GM10248 (cell line): ENCODE results near the gene KRTAP10-10.

Source experiments
- CTCF ChIA-PET: fragments of 300-600 bp; sonication (Branson Sonifier 250); formaldehyde crosslinking; extraction: SDS; loops from one replicate; lab custom pipeline; 2021; ENCODE audit warnings: antibody characterized with exemption; lab: Yijun Ruan, JAX
- POLR2A ChIA-PET: fragments of 350-650 bp; sonication (Branson Sonifier 250); formaldehyde crosslinking; extraction: SDS; loops from one replicate; lab custom pipeline; 2020; ENCODE audit warnings: antibody characterized with exemption; lab: Yijun Ruan, JAX
- DNase-seq: peaks from one replicate; pipeline ENCODE4 v3.0.0; 2012; ENCODE audit errors: extremely low spot score
- TF ChIP-seq, protein P1 (sequence below): IDR thresholded peaks from 2 replicates; pipeline ENCODE4 v1.5.1; 2012; ENCODE audit warnings: mild to moderate bottlenecking, low read depth; ENCODE audit errors: extremely low read depth, missing control alignments, control extremely low read depth

The KRTAP10-10 gene

DNA sequence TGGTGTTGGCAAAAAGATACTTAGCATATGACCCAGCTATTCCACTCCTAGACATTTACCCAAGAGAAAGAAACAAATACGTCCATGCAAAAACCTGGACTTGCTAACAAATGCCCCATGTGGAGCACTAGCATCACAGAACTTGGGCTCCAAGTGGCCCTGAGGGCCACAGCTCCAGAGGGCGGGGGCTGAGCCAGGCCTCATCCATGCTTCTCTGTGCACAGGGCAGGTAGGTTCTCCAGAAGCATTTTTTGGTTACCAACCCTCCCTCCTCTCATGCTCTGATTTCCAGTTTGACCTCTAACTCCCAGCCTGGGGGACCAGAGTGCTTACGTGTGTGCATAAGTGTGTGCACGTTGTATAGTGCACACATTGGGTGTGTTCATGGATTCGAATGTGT is 27.5 kb downstream of the KRTAP10-10 start:
- DNase-seq, result no peak
- CTCF ChIA-PET, result interaction anchor here (1.0 kb wide), 1 partner anchor 12 kb away, joined by 4 read pairs; no protein-coding TSS in a partner anchor
- TF ChIP-seq, protein P1, sequence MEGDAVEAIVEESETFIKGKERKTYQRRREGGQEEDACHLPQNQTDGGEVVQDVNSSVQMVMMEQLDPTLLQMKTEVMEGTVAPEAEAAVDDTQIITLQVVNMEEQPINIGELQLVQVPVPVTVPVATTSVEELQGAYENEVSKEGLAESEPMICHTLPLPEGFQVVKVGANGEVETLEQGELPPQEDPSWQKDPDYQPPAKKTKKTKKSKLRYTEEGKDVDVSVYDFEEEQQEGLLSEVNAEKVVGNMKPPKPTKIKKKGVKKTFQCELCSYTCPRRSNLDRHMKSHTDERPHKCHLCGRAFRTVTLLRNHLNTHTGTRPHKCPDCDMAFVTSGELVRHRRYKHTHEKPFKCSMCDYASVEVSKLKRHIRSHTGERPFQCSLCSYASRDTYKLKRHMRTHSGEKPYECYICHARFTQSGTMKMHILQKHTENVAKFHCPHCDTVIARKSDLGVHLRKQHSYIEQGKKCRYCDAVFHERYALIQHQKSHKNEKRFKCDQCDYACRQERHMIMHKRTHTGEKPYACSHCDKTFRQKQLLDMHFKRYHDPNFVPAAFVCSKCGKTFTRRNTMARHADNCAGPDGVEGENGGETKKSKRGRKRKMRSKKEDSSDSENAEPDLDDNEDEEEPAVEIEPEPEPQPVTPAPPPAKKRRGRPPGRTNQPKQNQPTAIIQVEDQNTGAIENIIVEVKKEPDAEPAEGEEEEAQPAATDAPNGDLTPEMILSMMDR, result no peak
- POLR2A ChIA-PET, result no interaction called here

DNA sequence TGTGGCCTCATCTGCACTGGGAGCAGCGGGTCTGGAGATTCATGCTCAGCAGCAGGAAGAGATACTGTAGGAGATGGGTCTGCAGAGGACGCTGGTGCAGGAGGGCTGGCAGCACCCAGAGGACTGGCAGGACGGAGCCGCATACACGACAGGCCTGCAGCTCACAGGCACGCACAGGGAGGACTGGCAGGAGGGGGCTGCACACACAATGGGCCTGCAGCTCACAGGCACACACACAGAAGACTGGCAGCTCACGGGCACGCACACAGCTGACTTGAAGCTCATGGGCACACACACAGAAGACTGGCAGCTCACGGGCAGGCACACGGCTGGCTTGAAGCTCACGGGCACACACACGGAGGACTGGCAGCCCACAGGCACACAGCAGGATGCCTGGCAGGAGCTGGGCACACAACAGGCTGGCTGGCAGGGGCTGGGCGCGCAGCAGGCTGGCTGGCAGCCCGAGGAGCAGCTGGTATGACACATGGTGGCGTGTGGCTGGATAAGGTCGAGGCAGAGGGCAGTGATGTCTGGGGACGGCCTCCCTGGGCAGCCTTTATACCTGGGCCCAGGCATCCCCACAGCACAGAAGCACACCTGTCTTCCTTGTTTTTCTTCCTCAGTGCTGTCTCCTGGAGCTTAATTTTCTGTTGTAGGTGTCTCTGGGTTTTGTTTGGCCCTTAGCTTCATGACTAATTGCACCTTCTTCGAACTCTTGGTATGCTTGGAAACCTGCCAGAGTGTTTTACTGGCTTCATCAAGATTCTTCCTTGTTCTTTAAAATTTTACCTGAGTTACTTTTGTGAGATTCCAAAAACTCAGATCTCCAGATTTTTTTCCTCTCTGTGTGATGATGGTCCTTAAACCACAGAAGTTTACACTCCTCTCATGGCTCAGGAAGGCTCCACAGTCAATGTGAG is 29.5 kb downstream of the KRTAP10-10 start, which contains the start of gene KRTAP12-2:
KRTAP12-2 (minus strand) TSS at position 527 of the 920 bp plus-strand sequence; CDS start at position 486, 41 bp downstream.
- DNase-seq, result no peak
- TF ChIP-seq, protein P1, result no peak
- ChIA-PET CTCF (interaction anchor here (1.4 kb wide), 2 partner anchors 9 kb away, joined by 3 read pairs; partner anchors contain the start of gene KRTAP12-3), POLR2A (no interaction called here)

DNA sequence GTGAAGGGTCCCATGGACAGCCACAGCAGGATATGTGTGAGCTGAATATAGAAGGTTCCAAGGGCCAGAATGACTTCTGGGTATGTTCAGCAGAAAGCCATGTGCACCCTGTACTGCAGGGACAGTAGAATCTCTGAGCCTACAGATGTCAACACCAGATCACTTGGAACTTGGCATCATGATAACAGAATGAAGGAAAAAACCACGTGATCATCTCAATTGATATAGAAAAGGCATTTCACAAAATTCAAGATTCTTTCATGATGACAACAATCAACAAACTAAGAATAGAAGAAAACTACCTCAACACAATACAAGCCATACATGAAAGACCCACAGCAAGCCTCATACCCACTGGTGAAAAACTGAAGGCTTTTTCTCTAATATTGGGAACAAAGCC is 30.5 kb downstream of the KRTAP10-10 start:
- no peak for DNase-seq
- TF ChIP-seq, protein P1, result no peak
- POLR2A ChIA-PET, result no interaction called here
- CTCF ChIA-PET, result interaction anchor here (1.4 kb wide), 1 partner anchor 10 kb away, joined by 3 read pairs; the partner anchor contains the start of gene KRTAP12-3

DNA sequence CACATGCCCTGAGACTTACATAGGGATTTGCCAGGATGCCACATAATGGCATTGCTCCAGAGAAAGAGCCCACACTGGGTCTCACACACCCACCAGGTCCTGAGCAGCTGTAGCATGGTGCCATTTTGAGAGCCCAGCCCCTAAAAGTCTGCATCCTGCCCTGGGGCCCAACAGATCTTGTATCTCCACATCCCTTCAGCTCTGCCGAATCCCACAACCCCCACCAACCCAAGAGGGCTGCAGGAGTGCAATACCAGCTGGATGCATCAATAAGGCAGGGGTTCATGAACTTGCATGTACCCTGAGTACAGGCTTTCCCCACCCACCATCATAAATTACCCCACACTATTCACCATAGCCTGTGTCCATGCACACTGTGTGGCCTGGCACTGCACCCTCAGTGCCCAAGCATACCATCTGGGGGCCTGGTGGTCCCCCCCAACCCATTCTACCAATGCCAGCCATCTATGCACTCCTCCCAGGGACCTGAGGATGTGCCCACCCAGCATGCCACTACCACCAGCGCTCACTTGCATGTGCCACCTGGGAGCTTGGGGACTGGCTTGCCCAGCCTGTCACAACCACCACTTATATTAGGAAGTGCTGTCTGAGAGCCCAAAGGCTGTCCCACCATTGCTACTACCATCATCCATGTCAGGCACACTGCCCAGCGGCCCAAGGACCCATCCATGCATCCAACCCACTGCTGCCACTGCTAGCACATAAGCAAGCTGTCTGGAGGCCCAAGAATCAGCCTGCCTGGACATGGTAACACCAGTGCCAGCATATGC is 33.7 kb downstream of the KRTAP10-10 start:
- TF ChIP-seq, protein P1, result no peak
- POLR2A ChIA-PET, result no interaction called here
- no peak for DNase-seq
- CTCF ChIA-PET, result no interaction called here

DNA sequence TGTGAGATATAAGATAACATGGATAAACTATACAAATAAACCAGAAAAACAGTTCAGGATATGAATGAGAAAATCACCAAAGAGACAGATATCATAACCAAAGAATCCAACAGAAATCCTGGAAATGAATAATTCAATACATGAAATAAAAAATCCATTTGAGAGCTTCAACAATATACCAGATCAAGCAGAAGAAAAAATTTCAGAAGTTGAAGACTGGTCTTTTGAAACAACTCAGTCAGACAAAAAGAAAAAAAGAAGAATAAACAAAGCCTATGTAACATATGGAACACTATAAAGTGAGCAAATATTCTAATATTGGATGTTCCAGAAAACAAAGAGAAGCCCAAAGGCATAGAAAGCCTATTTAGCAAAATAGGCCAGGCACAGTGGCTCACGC is 34.8 kb downstream of the KRTAP10-10 start:
- ChIA-PET CTCF (no interaction called here), POLR2A (no interaction called here)

More for the DNA sequence above, 34.8 kb downstream of the KRTAP10-10 start:
- no peak for DNase-seq
- TF ChIP-seq, protein P1, result no peak
